NCI-H1092 (cell line): ENCODE measurements around the gene CCDC33.

Experiments
- DNase-seq: peaks from one replicate; lab custom pipeline; 2025; lab: John Stamatoyannopoulos, UW

CCDC33 gene

GRCh38 chr15:74362482-74362881, 126.4 kb downstream of the CCDC33 start:
- no peak for DNase-seq

DNA sequence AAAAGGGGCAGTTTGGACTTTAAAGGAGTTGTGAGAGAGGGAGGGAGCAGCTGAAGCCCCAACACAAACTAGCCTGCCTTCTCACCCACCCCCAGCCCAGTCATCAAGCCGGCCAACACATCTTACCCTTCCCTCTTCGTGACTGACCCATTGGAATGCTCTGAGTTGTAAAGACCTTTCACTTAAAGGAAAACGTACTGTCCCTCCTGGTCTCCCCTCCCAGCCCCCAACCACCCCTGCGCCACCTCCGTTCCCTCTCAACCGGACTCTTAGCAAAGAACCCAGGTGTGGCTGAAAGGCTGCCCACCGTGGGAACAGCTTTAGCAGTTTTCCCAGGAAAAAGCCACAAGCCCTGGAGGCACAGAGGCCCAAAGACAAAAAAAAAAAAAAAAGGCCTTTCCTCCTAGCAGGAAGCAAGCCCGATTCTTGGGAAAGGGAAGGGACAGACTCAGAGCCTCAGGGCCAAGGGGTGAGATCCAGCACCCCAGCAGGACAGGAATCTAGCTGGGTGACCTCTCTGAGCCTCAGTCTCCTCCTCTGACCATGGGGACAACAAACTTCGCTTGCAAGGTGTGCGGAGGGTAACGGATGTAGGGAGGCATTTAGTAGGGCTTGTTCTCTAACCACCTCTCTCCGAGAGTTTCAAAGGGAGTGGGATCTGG, 128.9 kb downstream of the CCDC33 start:
- no peak for DNase-seq

DNA sequence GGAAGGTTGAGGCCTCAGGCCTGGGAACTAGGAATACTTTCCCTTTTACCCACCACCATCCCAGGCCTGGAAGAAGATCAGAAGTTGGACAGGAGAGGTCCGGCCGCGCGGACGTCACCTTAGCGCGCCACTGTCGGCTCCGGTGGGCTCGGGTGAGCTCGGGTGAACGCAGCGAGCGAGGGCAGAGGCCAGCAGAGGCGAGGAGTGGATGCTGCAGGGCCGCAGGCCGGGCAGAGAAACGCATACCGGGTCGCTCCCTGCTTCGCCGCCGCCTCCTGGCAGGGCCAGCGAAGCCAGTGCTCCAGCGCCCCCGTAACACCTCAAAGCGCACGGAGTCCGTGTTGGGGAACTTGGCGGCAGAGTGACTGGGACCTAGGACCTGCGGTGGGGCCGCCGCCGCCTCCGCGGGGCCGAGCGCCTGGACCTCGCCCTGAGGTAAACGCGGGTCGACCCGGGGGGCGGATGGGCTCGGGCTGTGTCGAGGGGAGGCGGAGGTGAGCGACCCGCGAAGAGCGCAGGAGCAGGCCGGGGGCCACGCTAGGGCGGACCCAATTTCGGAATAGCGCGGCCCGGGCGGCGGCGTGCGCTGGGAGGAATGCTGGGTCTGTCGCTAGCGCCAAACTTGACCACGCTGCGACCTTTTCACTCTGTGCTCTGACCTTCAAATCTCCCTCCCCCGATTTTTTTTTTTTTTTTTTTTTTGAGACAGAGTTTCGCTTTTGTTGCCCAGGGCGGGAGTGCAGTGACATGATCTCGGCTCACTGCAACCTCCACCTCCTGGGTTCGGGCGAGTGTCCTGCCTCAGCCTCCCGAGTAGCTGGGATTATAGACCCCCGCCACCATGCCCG, 129.7 kb downstream of the CCDC33 start:
- no peak for DNase-seq

- no peak for DNase-seq
Observed at GRCh38 chr15:74367296-74367854, 131.2 kb downstream of the CCDC33 start, which contains the start of gene CYP11A1. CYP11A1 (minus strand) TSS chr15:74367646; CDS start chr15:74367585, 61 bp downstream.

- DNase-seq: no peak
Observed at GRCh38 chr15:74368121-74368520, 132.0 kb downstream of the CCDC33 start.

- DNase-seq: no peak
Observed at GRCh38 chr15:74369084-74369745, 133.1 kb downstream of the CCDC33 start.

GRCh38 chr15:74369756-74370155, 133.6 kb downstream of the CCDC33 start:
- no peak for DNase-seq

DNA sequence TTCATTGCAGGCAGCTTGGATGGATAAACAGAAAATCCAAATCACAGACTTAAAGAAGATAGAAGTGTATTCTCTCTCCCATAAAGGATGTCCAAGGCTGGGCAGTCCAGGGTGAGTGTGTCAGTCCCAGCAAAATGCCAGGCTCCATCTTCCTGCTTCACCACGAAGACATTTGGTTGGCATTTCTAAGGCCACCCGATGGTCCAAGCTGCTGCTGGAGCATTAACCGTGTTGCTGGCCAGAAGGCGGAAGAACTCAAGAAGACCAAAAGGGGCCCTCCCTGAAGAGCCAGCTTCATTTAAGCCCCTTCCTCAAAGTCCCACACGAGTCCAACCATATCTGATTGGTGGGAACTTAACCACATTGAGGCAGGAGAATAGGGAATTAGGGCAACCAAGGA, 134.3 kb downstream of the CCDC33 start:
- DNase-seq: no peak

DNA sequence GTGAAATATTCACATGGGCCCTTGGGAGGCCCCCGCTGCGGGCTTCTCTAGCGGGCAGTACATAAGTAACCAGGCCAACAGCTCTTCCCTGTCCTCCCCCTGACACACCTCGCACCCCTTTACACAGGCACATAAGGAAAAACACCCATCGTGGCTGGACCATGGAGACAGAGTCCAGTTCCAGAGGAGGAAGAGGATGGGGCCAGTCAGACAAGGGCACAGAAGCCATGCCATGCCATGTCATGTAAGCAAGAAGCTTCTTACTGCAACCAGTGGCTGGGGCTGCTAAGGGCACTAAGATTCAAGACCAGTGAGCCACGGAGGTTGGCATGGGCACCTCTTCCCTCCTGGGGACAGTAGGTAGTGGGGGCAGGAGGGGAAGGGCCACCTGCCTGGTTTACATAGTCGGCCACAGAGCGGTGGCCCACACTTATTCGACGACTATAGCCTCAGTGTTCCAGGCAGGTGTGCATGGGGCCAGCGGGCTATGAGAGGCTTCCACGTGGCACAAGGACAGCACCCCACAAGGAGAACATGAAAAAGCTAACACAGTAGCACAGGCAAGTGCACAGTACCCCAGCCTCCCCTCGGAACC, 137.0 kb downstream of the CCDC33 start:
- DNase-seq: no peak

DNA sequence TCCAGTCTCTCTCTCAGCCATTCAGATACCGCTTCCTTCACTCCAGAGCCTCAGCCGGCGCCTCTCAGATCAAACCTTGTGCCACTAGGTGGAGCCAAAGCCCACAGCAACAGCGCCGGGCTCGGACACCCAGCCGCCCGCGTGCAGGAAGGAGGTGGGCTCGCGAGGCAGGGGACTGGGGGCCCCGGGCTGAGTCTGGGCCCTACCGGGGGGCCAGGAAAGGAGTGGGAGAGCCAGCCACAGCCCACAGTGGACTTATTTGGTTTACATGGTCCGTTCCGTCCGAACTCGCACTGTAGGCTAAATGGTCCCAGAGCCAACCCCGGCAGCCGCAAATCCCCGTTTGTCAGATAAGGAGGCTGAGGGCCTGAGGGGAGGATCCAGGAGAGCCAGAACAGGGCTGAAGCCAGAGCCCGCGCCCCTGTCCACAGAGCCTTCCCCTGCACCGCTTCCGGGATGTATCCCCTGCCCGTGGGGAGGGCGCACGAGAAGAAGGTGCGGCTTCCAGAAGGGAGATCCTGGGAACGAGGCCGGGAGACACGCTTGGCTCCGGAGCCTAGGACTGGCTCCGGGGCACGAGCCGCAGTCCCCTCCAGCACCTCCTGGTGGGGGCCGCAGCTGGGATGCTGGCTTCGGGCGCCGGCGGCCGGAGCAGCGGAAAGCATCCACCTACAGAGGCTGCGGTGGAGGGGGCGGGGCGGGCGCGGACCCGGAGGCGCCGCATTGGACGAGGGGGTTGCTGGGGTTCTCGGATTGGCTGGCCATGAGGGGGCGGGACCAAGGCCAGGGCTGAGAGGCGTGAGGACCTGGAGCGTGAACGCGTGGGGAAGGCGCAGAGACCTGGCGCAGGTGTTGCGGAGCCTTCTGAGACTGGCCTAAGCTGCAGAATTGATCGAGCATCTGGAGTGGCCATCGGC, 137.9 kb downstream of the CCDC33 start:
- DNase-seq: peak; percentile 85

DNA sequence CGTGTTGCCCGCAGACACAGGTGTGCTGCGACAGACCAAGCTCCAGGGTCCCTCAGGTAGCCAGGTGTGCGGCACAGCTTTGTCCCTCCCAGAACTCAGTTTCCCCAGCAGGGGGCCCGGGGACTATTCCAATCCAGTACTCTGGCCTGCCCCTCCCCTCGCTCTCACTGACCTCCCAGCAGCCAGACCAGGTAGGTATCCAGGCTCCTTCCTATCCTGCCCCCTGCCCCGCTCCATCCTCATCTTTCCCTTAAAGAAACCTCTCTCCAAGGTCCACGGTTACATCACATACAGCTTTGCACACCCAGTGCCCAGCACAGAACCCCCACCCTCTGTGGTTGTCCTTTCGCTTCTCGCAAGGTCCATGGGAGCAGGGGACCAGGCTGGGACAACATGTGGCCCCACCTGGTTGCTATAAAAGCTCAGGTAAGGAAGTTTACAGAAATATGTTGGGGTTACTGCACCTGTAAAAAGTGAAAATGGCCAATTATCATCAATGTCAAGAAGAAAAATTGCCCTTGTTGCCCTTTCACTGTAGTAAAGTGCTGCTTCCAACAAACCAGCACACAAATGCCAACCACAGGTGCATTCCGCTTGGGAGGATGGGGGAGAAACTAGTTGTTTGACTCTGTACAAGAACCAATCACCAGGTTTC, 138.6 kb downstream of the CCDC33 start:
- no peak for DNase-seq

DNA sequence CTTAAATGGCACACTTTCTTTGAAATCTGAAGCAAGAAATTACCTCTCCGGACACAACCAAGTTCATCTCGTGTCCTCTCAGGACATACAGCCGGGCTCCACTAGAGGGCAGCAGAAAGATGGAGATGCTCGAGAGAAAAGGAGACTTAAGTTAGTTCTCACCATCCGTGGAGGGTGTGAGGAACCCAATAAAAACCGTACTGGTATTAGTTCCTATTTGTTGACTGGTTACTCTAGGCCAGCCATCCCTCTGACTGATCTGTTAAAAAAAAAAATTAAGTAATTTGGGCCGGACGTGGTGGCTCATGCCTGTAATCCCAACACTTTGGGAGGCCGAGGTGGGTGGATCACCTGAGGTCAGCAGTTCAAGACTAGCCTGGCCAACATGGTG, 139.2 kb downstream of the CCDC33 start:
- DNase-seq: peak; percentile 63

GRCh38 chr15:74376226-74376625, 140.1 kb downstream of the CCDC33 start:
- no peak for DNase-seq

DNA sequence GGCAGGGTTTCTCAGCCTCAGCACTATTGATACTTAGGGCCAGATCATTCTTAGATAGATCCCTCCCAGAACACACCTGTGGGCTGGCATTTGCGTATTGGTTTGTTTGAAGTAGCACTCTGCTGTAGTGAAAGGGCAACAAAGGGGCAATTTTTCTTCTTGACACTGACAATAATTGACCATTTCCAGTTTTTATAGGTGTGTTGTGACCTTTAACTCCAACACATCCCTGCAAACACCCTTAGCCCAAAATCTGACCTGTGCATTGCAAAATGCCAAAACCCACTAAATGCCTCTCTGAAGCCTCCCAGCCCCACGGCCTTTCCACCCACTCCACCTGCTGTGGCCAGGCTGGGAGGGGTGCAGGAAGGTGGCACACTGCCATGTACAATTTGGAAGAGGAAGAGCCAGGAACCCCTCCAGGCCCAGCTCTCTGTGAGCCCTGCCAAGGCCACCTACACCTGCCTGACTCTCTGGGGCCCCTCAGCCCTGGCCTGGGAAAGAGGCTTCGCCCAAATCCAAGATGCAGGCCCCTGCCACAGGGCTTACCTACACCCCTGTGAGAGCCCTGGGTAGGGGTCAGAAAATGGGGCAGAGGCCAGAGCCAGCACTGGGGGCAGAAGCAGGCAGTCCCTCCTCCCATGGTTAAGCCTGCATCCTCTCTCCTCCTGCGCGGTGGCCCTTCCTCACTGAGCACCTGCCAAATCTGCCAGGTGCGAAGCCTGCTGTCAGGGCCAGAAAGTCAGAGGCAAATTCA, 140.9 kb downstream of the CCDC33 start:
- DNase-seq: peak; percentile 16

DNA sequence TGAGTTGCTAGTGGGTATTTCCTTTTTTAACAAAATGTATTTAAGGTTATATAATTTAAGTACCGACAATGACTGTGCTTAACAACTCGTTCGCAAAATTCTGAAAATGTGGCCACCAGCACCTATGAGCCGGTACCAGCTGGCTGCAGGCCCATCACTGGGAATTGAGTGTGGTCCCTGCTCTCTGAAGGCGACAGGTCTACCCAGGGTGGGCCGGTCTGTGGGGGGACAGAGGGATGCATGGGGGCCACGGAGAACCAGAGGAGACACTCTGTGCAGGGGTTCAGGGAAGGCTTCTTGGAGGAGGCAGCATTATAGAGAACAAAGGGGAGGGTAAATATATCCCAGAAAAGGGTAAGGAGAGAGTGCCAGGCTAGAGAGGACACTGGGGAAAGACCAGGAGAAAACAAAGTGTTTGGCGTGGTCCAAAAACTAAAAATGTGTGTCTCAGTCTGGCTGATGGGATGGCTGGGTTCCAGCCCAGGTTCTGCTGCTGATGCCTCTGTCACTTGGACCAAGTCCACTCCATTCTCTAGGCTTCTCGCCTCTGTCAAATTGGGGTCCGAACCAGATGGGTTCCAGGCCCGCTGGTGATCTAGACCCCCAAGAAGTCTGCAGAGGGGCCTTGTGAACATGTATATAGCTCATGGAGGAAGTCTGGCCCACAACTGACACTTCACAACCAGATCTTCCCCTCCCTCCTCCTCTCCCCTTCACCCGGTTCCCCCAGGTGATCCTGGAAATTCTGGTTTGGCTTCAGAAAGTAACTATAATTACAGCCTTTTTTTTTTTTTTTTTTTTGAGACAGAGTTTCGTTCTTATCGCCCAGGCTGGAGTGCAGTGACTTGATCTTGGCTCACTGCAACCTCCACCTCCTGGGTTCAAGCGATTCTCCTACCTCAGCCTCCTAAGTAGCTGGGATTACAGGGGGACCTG, 142.0 kb downstream of the CCDC33 start:
- DNase-seq: no peak

- no peak for DNase-seq
Observed at GRCh38 chr15:74378848-74379247, 142.7 kb downstream of the CCDC33 start.

DNA sequence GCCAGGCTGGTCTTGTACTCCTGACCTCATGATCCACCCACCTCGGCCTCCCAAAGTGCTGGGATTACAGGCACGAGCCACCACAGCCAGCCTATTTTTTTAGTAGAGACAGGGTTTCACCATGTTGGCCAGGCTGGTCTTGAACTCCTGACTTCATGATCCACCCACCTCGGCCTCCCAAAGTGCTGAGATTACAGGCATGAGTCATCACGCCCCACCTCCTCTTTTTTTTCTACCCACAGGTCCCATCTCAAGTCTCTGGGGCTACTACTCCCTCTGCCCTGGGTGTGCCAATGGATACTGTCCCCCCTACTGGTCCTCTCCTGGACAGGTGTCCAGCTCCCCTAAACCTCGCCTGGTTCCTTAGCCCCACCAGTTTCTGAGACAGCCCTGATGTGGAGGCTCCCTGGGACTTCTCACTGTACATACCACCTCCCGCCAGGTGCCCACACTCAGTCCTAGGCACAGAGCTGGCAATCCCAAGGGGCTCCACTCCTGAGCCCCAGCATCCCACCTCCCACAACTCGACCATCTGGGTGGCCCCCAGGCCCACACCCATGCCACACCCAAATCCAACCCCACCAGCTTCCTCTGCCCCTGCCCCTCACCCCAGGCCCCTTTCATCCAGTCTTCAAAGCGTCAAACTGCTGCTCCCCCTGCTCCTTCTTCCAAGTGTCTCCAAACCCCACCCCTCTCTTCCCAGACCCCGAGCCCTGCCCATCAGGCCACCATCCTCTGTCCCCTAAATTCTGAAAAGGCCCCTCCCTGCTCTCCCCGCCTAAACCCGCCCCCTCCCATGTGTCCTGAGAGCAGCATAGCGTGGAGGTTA, 144.4 kb downstream of the CCDC33 start:
- DNase-seq: no peak

- DNase-seq: no peak
Observed at GRCh38 chr15:74381190-74381453, 145.0 kb downstream of the CCDC33 start.
